ENCODE measurements around the gene GPC6.
A peak's percentile ranks its signal among the peaks of the same experiment; 100 is the strongest.

Gene GPC6

GRCh38 chr13:94359875-94360274 lies 1133.3 kb downstream of the GPC6 start:
- no peak for TF ChIP-seq CTCF (IDR thresholded peaks at IDR 0.05; ENCODE audit: unreplicated experiment in 3 of 3)
- peak overlapping the region in 1 of 3 experiments; percentile 27 for H3K27ac Mint-ChIP-seq
- no peaks in the 10 kb centered on the region for H3K9me3 Mint-ChIP-seq
- H3K36me3 Mint-ChIP-seq (ENCODE audit: low read depth) = peaks cover 22% of the 10 kb centered on the region
- no peaks in the 10 kb centered on the region for H3K27me3 Mint-ChIP-seq (ENCODE audit: low read depth)
- peaks cover 13% of the 10 kb centered on the region for H3K4me1 Mint-ChIP-seq
- H3K4me3 Mint-ChIP-seq = no peak overlapping the region

GRCh38 chr13:94362411-94362909 lies 1135.9 kb downstream of the GPC6 start:
- H3K4me3 Mint-ChIP-seq = no peak overlapping the region
- H3K36me3 Mint-ChIP-seq (ENCODE audit: low read depth) = peaks cover 4% of the 10 kb centered on the region
- H3K9me3 Mint-ChIP-seq = no peaks in the 10 kb centered on the region
- peaks cover 4% of the 10 kb centered on the region for H3K27me3 Mint-ChIP-seq (ENCODE audit: low read depth)
- peak overlapping the region; percentile 9 to 25 (median 16) for H3K27ac Mint-ChIP-seq
- peaks cover 13% of the 10 kb centered on the region for H3K4me1 Mint-ChIP-seq
- peak; percentile 85 to 90 (median 87) for TF ChIP-seq CTCF (IDR thresholded peaks at IDR 0.05; ENCODE audit: unreplicated experiment in 3 of 3)

- Mint-ChIP-seq H3K36me3 (ENCODE audit: low read depth) (peaks cover 4% of the 10 kb centered on the region), H3K27me3 (ENCODE audit: low read depth) (peaks cover 4% of the 10 kb centered on the region), H3K4me1 (peaks cover 18% of the 10 kb centered on the region), H3K4me3 (no peak overlapping the region), H3K27ac (no peak overlapping the region), H3K9me3 (no peaks in the 10 kb centered on the region)
- no peak for TF ChIP-seq CTCF (IDR thresholded peaks at IDR 0.05; ENCODE audit: unreplicated experiment in 3 of 3)
Observed at GRCh38 chr13:94366677-94367076, 1140.1 kb downstream of the GPC6 start.

GRCh38 chr13:94369972-94370436 lies 1143.4 kb downstream of the GPC6 start:
- H3K27me3 Mint-ChIP-seq (ENCODE audit: low read depth) = peaks cover 4% of the 10 kb centered on the region
- H3K9me3 Mint-ChIP-seq = peaks cover 8% of the 10 kb centered on the region

GRCh38 chr13:94371855-94372254 lies 1145.2 kb downstream of the GPC6 start:
- Mint-ChIP-seq H3K4me1 (peaks cover 9% of the 10 kb centered on the region), H3K27me3 (ENCODE audit: low read depth) (no peaks in the 10 kb centered on the region), H3K36me3 (ENCODE audit: low read depth) (peaks cover 9% of the 10 kb centered on the region), H3K27ac (no peak overlapping the region), H3K4me3 (peak overlapping the region in 1 of 3 experiments; percentile 30), H3K9me3 (peaks cover 8% of the 10 kb centered on the region)
- TF ChIP-seq CTCF (IDR thresholded peaks at IDR 0.05; ENCODE audit: unreplicated experiment in 3 of 3) = no peak

More at GRCh38 chr13:94369972-94370436, 1143.4 kb downstream of the GPC6 start:
- Mint-ChIP-seq H3K4me3 (no peak overlapping the region), H3K27ac (peak overlapping the region; percentile 1 to 71 (median 14)), H3K36me3 (ENCODE audit: low read depth) (peaks cover 9% of the 10 kb centered on the region), H3K4me1 (peaks cover 9% of the 10 kb centered on the region)
- no peak for TF ChIP-seq CTCF (IDR thresholded peaks at IDR 0.05; ENCODE audit: unreplicated experiment in 3 of 3)

- H3K27ac Mint-ChIP-seq = no peak overlapping the region
Observed at GRCh38 chr13:94382517-94382916, 1155.9 kb downstream of the GPC6 start.

More at GRCh38 chr13:94382517-94382916, 1155.9 kb downstream of the GPC6 start:
- Mint-ChIP-seq H3K36me3 (ENCODE audit: low read depth) (peaks cover 25% of the 10 kb centered on the region), H3K9me3 (peaks cover 3% of the 10 kb centered on the region), H3K4me3 (no peak overlapping the region), H3K27me3 (ENCODE audit: low read depth) (no peaks in the 10 kb centered on the region), H3K4me1 (peaks cover 5% of the 10 kb centered on the region)
- no peak for TF ChIP-seq CTCF (IDR thresholded peaks at IDR 0.05; ENCODE audit: unreplicated experiment in 3 of 3)
